Fibroblast of the conjunctiva (primary cell): ENCODE results near the gene ZXDC.

Experiments used
- DNase-seq: peaks from one replicate; pipeline ENCODE4 v3.0.0-alpha.2; 2010; ENCODE audit warnings: low read depth

ZXDC gene

DNA sequence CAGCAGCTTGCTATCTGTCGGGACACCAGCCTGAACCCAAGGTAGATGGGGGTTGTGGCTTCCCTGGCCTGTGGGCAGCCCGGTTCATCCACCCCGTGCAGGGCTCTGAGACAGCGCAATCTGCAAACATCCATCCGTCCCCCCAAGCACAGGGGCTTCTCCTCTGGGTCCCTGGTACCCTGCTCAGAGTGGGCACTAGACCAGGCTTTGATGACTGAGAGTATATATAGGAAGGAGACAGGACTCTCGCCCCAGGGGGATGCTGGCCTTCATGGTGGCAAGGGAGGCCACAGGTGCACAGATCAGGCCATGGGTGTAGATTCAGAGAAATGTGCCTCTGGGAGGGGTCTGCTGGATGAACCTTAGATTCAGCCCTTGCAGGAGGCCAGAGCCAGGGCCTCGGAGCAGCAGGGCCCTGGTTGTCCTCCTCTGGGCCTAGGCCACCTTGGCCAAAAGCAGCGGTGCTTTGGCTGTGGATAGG lies 40.7 kb downstream of the ZXDC start:
- DNase-seq = no peak

DNA sequence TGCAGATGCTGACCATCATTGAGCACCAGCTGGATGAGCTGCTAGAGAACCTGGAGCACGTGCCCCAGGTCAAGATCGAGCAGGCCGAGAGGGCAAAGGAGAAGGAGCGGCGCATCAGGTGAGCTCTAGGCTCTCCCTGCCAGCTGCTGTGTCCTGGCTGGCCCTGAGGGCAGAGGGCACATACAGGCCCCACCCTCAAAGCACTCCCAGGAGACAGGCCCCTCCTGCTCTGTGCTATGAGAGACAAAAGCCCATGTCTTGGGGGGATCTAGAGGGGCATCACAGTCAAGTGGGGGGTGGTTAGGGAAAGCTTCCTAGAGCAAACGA lies 41.5 kb downstream of the ZXDC start:
- no peak for DNase-seq

DNA sequence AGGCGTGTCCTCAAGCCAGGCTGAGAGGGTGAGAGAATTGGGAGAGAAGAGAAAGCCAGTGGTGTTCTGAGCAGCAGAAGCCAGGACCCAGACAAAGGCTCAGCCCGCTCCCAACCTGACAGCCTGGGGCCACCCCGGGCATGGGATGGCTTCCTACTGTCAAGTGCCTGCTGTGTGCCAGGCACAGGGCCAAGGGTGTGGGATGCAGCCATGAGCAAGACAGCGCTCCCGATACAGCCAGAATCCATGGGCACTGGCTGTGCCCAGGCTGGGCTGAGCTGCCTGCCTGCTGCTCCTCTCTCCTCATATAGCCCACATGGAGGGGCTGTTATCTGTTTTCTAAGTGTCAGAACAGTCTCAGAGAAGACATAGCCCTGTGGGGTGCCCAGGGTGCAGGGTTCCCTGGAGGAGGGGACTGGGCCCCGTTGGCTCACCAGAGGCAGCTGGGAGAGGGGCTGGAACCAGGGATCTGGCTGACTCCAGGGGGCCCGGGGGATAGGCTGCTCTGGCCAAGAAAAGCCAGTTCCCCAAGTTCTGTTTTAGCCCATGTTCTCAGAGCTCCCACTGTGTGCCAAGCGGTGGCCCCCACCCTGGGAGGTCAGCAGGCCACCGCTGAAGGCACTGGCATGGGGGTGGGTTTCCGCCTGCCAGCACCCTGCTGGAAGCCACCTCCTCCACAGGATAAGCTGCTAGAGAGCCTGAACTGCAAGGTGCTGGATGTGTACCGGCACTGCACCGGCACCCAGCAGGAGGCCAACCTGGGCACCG lies 42.0 kb downstream of the ZXDC start:
- no peak for DNase-seq

DNA sequence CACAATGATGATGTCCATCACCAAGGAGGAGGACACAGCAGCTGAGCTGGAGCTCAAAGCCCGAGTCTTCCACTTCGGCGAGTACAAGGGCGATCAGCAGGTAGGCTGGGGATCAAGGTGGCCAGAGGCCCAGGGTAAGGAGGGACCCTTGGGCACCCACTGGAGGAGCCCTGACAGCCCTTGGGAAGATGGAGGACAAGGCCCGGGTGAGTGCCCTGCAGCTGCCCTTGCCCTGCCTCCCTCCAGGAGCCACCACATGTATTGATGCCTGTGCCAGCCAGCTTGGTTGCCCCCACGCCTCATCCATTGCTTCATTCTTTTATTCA lies 42.6 kb downstream of the ZXDC start:
- DNase-seq = no peak

DNA sequence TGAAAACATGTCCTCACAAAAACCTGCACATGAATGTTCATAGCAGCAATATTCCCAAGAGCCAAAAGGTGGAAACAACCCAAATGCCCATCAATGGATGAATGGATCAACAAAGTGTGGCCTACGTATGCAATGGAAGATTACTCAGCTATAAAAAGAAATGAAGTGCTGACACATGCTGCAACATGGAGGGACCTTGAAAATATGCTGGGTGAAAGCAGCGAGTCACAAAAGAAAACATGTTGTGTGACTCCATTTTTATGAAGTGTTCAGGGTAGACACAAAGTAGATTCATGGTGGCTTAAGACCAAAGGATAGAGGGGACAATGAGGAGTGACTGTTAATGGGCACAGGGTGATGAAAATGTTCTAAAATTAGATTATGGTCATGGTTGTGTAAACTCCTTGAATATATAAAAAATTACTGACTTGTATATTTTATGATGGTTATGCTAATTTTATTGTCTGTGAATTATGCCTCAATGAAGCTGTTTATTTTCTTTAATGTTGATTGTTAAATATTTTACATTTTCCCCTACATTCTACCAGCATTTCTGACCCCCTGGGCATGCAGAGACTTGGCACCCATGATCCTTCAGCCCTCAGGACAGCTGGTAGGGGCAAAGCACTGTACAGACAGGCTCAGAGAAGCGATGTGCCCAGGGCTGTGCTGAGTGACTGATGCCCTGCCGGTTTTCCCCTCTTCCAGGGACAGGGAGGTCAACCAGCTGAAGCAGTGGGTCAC lies 43.2 kb downstream of the ZXDC start:
- no peak for DNase-seq

DNA sequence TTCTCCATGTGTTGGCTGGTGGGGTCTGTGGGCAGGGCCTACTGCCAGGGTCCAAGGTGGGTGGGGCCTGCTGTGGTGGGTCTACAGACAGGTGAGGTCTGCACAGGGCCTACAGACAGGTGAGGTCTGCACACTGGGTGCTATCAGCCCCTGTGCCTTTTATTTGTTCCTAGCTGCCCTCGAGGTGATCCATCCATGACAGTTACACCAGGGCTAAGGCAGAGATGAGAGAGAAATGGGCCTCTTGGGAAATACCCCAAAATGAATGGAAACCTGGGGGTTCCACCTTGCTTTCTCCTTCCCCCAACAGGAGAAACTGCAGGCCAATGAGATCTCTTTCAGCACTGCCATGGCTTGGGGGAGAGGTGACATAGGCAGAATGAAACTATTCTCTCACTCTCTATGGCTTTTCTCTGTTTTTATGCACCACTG lies 44.6 kb downstream of the ZXDC start:
- DNase-seq = no peak

DNA sequence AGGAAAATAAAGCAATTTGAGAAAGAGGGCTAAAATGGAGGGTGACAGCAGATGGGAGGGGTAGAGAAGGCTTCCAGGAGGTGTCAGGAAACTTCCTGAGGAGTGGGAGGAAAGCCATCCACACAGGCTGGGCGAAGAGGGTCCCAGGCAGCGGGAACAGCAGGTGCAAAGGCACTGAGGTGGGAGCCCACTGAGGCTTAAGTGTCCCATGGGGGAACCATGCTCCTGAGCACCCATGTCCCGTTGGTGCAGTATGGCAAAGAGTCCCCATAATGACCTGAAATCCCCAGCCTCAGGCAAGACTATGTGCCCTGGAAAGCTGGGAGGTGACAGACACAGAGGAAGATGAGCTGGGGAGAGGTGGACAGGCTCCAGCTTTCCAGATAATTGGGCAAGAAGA lies 50.9 kb downstream of the ZXDC start:
- no peak for DNase-seq

DNA sequence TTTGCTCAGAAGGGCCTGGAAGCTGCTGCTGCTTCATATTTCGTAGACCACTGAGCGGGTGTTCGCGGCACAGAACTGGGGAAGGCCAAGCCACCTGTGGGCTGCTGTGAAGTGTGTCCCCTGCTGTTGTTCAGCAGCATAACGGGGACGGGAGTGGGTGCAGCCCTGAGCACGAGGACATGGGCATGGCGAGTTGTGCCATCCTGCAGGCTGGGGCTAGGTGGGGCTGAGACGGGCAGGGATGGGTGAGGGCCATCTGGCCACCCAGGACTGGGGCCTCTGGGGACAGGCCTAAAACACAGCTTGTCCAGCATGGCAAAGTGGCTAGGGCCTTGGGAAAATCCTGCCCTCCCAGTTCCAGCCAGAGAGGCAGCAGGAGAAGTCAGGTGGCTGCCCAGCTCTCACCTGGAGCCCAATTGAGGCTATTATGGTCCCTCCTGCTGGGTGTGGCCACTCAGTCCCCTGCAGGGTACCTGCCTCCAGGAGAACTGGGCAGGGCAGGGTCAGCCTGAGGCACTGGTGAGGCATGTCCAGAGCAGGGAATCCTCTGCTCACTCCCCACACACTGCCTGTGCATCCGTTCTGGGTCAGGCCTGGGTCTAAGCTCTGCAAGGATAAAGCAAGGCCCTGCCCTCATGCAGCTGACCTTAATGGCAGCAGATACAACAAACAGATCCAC lies 51.5 kb downstream of the ZXDC start:
- no peak for DNase-seq

DNA sequence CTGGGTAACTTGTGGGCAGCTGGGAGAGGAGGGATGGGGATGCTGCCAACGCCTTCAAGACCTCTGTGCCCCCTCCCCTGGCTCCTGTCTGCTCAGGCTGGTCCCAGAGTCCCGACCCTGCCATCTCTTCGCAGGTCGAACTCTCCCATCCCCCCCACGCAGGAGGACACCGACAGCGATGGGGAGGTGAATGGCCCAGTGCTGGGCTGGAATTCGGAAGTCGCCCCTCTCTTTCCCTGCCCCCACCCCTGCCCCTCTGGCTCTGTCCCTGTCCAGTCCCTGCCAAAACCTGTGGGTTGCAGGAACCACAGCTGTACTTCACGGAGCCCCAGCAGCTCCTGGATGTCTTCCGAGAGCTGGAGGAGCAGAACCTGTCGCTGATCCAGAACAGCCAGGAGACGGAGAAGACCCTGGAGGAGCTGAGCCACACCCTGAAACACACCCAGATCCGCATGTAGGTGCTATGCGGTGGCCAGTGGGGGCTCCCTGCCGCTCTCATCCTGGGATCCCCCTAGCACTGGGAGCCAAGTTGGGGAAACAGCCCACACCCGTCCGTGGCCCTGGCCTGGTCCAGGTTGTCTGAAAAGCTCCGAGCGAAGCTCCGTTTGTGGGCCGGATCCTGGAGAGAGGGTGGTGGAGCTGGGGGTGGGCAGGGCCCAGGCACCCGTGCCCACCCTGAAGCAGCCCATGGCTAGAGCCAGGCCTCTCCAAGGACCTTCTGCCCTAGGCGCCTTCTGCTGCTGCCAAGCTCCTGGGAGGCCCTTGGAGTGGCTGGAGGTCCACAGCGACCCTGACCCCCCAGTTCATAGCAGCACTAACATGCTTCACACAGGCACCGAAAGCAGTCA lies 52.3 kb downstream of the ZXDC start:
- DNase-seq = no peak

DNA sequence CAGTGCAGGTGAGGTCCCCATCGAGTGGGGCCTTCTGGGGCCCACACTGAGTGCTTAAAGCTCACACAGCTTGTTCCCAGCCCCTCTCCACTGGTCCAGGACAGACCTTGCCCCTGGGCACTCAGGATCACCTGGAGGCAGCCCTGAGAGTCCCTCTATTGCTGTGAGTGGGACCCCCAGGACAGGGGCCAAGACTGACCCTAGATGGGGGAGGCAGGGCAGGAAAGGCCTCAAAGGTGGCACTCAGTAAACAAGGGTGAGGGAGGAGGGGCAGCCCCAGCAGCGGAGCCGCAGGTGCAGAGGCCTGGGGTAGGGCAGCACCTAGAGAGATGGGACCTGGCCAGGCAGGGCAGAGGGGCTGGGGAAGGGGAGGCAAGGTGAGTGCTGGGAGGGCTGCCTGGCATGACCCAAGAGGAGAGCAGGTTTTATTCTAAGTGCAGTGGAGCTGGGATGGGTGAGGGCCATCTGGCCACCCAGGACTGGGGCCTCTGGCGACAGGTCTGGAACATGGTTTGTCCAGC lies 53.1 kb downstream of the ZXDC start:
- DNase-seq = no peak

DNA sequence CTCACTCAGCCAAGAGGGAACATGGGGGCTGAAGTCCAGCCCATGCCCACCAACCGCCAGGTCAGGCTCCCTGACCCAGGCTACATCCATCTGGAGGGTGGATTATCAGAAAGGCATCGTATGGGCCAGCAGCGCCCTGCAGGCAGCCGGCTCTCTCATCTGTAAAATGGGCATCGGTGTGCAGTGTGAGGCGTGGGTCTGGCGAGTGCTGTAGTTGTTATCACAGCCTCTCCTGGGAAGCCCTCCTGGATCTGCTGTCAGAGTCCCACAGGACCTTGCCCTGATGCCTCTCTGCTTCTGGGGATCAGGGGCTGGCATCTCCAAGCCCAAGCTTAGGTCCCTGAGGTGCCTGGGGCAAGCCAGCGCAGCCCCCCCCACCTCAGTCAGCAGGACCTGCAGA lies 53.6 kb downstream of the ZXDC start:
- DNase-seq = no peak

DNA sequence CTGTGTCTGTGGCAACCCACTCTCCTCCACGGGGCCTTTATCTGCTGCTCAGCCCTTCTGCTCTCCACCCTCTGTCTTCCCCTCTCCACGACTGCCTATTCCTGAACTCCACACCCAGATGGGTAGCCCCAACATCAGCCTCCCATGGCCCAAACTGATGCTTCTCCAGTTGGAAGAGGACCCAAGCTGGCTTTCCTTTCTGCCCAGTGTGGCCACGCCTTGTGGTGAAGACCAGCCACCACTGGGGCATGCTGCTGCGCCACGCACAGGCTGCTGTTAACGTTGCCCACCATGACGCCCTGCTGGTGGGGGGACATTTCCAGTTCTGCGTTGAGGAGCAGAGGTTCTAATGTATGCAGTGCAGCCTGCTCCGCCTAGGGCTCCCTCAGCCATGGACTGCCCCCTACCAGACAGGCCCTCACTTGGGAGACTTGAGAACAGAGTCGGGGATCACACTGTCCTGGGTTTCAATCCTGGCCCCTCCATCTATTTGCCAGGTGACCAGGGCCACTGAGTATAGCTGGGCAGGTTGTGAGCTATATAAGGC lies 54.0 kb downstream of the ZXDC start:
- DNase-seq = no peak

DNA sequence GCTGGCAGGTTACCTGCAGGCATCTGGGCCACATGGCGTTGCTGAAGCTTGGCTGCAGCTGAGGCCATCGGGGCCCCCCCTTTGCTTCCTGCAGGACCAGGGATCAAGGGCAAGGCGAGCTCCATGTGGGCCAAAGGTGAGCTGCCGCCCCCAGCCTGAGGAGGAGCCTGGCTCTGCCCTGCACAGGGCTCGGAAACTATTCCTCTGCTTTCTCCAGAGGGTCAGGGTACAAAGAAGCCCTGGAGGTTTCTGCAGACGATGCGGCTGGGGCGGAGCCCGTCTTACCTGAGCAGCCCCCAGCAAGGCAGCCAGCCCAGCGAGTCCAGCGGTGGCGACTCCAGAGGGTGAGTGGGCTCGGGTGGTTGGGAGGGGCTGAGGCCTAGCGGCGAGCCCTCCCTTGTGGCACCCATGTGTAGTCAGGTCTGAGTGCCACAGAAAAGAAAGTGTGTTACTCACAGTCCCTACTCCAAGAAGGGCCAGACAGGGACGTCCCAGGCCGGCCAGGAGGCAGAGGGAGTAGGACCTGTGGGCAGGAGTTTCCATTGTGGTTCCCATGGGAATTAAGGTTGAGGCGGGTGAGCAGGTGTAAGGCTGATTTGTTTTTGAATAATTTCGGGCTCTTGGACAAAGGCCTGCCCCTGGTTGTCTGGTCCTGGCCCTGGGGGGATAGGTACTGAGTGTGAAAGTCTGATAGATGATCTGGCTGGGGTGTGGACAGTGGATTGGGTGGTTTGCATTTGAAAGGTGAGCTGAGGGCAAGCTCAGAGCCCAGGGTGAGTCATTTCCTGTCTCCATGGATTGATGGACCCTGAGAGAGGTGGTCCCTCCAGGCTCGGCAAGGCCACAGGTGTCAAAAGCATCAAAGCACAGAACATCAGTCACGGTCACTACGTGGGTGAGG lies 55.6 kb downstream of the ZXDC start:
- no peak for DNase-seq

DNA sequence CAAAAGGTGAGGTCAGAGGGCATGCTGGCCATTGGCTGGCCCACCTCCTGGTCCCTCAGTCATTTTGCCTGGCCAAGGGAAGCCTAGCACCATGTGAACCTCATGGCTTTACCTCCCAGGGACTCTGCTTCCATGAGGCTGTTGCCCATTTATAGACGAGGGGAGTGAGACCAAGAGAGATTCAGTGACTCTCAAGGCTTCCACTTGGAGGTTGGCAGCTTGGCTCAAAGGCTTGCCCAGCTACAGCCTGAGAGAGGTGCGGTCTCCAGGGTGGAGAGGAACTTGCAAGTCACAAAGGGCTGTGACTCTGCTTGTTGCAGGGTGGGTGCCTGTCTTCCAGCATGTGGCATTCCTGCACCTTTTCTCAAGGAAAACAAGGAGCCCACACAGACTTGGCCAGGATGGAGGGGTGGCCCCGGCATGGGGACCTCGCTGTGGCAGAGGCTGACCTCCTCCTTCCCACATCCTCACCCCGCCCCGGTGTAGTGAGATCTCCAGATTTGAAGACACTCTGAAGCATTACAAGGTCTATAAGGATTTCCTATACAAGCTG lies 56.5 kb downstream of the ZXDC start:
- DNase-seq = no peak

DNA sequence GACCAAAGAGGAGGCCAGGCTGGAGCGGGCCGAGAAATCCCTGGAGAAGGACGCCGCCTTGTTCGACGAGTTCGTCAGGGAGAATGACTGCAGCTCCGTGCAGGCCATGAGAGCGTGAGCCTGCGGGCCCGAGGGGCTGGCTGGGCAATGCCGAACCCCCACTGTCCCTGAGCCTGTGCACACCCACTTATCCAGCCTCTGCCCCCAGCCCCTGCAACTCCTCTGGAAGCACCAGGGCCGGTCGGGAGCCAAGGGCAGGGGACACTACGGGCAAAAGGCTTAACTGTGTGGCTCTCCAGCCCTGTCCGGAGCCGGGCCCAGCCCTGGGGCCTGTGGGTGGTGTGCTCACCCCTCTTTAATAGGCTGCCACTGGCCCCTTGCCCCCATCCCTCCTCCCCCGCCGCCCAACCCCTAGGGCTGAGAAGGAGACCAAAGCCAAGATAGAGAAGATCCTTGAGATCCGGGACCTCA lies 57.0 kb downstream of the ZXDC start:
- no peak for DNase-seq

DNA sequence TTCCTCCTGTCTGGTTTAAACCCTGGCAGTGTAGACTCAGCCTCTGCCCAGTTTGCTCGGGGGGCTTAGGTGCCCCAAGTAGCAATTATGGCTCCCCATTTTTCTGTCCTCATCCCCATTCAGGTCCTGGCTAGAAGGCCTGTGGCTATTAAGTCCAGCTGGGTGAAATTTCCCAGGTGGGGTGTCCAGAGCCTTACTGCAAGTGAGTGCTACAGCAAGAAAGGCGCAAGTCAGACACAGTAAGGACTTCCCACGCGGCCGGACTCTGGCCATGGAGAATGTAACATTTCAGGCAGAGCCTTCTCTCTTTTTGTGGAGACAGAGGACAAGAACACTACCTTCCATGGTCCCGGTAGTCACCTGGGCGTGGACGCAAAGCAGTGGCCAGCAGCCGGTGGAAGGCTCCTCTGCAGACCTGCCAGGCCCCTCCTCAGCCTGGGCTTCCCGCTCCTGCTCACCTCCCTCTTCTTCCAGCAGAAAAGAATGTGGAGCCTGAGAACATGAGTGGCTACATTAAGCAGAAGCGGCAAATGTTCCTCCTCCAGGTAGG lies 57.6 kb downstream of the ZXDC start:
- no peak for DNase-seq

DNA sequence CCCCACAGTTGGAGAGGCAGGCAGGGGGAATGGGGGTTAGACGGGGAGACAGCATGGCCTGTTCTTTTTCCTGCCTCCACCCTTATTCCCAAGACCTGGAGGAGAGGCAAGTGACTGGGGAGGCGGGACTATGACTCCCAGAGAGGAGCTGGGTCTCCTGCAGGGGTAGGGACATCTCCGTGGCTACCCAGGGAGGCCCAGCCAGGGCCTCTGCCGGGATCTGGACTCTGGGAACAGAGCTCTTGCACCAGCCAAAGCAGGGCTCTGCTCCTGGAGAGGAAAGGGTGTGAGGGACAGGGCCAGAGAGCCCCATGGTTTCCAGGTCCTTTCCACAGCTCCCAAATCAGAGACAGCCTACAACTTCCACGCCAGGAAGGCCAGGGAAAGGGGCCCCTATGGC lies 58.2 kb downstream of the ZXDC start:
- DNase-seq = no peak

DNA sequence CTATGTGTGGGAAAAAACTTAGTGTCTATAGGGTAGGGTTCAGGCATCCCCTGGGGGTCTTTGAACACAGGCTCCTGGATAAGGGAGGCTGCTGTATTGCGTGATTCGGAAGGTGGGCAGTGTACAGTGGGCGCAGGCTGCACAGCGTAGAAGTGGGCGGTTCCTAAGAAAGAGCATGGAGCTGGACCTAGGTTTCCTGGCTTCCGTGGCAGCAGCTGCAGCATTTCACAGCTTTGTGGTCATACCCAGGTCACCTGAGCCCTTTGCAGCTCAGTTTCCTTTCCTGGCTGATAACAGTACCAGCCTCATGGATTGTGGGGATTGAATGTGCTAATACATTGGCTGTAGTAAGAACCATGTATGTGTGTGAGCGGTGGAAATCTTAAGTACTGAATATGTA lies 58.7 kb downstream of the ZXDC start:
- no peak for DNase-seq

DNA sequence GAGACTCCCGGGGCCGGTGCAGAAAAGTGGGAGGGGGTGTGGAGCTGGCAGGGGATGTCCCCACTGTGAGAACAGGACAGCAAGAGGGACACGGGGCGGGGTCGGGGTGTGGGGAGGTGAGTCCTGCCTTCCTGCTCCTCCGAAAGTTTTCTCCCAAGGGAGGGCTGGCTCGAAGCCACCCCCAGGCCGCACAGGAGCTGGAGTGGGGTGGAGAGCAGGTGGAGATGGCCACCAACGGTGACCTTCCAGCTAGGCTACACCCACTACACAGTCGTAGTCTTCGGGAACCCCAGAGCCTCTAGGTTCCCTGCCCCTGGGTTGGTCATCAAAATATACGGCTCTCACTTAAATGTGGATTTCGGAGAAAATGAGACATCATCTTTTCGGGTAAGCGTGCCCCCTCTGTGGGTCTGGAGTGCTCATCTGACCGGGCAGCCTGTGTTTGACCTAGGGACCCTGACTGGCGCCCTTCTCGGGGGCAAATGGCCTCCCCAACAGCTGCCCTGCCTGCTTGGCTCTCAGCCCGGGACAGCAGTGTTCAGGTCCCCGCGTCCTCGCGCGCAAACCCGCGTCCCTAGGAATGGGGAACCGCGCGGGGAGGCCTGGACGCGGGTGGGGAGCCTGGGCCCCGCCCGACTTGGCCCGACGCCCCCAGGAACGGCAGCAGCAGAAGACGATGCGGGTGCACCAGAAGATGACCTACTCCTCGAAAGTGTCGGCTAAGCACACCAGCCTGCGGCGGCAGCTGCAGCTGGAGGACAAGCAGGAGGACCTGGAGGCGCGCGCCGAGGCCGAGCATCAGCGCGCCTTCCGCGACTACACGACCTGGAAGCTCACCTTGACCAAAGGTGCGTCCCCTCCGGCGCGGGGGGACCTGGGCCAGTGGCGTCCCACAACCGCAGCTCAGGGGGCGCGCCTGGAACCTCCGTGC lies 59.8 kb downstream of the ZXDC start:
- no peak for DNase-seq
